GM21619 (cell line): ENCODE measurements around the gene CCDC69.

Experiments
- ATAC-seq: cut with Tn5 transposase; IDR thresholded peaks from one replicate; pipeline ENCODE4 v1.9.1; 2021; ENCODE audit not compliant: unreplicated experiment

The CCDC69 gene

GRCh38 chr5:151147033-151147432 is 76.9 kb downstream of the CCDC69 start:
- ATAC-seq = no peak

GRCh38 chr5:151146061-151146460 is 77.8 kb downstream of the CCDC69 start:
- no peak for ATAC-seq

- no peak for ATAC-seq
Measured at GRCh38 chr5:151144922-151145321, 79.0 kb downstream of the CCDC69 start.

GRCh38 chr5:151144275-151144674 is 79.6 kb downstream of the CCDC69 start:
- ATAC-seq = no peak

- no peak for ATAC-seq
Measured at GRCh38 chr5:151143645-151144044, 80.2 kb downstream of the CCDC69 start.

GRCh38 chr5:151142933-151143332 is 81.0 kb downstream of the CCDC69 start:
- no peak for ATAC-seq

GRCh38 chr5:151141535-151141934 is 82.4 kb downstream of the CCDC69 start:
- ATAC-seq = peak; percentile 92

- no peak for ATAC-seq
Measured at GRCh38 chr5:151140686-151141459, 83.0 kb downstream of the CCDC69 start.

GRCh38 chr5:151139646-151140045 is 84.2 kb downstream of the CCDC69 start:
- ATAC-seq = no peak

- ATAC-seq = no peak
Measured at GRCh38 chr5:151139015-151139414, 84.9 kb downstream of the CCDC69 start.

- no peak for ATAC-seq
Measured at GRCh38 chr5:151138114-151138513, 85.8 kb downstream of the CCDC69 start.

- no peak for ATAC-seq
Measured at GRCh38 chr5:151137067-151137825, 86.6 kb downstream of the CCDC69 start.

- peak; percentile 66 for ATAC-seq
Measured at GRCh38 chr5:151134228-151134627, 89.7 kb downstream of the CCDC69 start.

- no peak for ATAC-seq
Measured at GRCh38 chr5:151132963-151133362, 90.9 kb downstream of the CCDC69 start.
